AG04450 (cell line): ENCODE data around the gene SPI1. TPM values are rescaled to one million over a fixed set of nuclear protein-coding genes. Genes with fewer than 3 reads are reported as not detected.
A peak's percentile ranks its signal among the peaks of the same experiment; 100 is the strongest.
"Not testable (repeated sequence)": the region's sequence is repeated elsewhere in the genome, so short reads cannot be mapped to it uniquely, and the experiment has no call there.

Experiments used
- CTCF ChIA-PET: fragments of 300-600, 350-600 bp; formaldehyde crosslinking; extraction: SDS; loops from one replicate; lab custom pipeline; 2022; ENCODE audit warnings: antibody characterized with exemption, inconsistent platforms; lab: Charles Lee
- POLR2A ChIA-PET: fragments of 350-600 bp; formaldehyde crosslinking; extraction: SDS; loops from one replicate; lab custom pipeline; 2021; ENCODE audit warnings: antibody characterized with exemption, inconsistent platforms; lab: Yijun Ruan, JAX
- DNase-seq: peaks from one replicate; pipeline ENCODE4 v3.0.0-alpha.2; 2011; ENCODE audit warnings: low read depth, low spot score
- H3K27ac ChIP-seq: one replicate; pipeline ENCODE4 v1.5.1; 2012; ENCODE audit warnings: low read depth, low read length, control low read depth
- H3K27me3 ChIP-seq: one replicate; pipeline ENCODE4 v1.6.0; 2012; ENCODE audit warnings: low read length; ENCODE audit not compliant: control insufficient read depth, insufficient read depth
- H3K4me3 ChIP-seq: 2 replicates; pipeline ENCODE4 v1.5.1; 2011; ENCODE audit warnings: mild to moderate bottlenecking, low read depth, low read length, control low read depth
- H3K9me3 ChIP-seq: 2 replicates; pipeline ENCODE4 v1.5.1; 2012; ENCODE audit warnings: low read length; ENCODE audit not compliant: control insufficient read depth, insufficient read depth
- polyA plus RNA-seq: library from polyadenylated mRNA; depleted of rRNA; stranded (reverse); fragments of >200 nt; gene quantifications from 2 replicates; pipeline ENCODE4 v1.2.3, GENCODE V29; 2011
- TF ChIP-seq, protein P1 (sequence below): IDR thresholded peaks from 2 replicates; pipeline ENCODE4 v1.5.1; 2011; ENCODE audit warnings: low read depth, low read length, control low read depth, inconsistent platforms

The SPI1 gene
- polyA plus RNA-seq, 1 experiment, result not detected

DNA sequence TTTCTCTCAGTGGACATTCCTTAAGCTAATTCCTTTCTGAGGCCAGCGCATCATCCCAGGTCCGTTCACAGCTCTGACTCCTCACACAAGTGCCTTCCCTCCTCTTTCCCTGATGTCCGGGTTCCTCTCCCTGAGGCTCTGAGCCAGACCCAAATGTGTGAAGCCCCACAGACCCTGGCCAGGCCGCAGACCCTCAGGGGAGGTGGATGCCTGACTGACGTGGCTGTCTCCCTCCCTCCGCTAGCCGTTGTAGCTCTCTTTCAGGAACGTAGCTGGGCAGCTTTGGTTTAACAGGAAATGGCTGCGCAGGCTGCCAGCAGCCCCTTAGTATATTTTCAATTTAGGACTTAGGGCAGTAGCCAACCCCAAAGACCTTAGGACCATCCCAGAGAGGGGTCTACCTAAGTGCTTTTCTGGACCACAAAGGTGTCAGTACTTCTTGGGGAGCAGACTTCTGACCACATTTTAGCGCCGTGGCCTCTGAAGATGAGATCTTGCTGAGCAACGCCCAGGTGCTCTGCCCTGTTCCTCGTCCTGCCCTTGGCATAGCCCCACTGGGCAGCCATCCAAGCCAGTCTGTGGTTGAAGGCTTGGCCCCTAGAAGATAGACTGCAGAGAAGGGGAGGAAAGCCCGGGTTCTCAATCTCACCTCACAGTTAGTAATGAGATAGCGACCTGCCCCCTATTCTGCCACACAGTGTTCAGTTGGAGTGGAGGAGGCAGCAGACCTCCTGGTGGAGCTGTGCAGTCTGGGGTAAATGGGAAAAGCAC lies 52.9 kb downstream of the SPI1 start:
- TF ChIP-seq, protein P1, sequence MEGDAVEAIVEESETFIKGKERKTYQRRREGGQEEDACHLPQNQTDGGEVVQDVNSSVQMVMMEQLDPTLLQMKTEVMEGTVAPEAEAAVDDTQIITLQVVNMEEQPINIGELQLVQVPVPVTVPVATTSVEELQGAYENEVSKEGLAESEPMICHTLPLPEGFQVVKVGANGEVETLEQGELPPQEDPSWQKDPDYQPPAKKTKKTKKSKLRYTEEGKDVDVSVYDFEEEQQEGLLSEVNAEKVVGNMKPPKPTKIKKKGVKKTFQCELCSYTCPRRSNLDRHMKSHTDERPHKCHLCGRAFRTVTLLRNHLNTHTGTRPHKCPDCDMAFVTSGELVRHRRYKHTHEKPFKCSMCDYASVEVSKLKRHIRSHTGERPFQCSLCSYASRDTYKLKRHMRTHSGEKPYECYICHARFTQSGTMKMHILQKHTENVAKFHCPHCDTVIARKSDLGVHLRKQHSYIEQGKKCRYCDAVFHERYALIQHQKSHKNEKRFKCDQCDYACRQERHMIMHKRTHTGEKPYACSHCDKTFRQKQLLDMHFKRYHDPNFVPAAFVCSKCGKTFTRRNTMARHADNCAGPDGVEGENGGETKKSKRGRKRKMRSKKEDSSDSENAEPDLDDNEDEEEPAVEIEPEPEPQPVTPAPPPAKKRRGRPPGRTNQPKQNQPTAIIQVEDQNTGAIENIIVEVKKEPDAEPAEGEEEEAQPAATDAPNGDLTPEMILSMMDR, result no peak
- ChIA-PET POLR2A (interaction anchor here (0.7 kb wide), 1 partner anchor 310 kb away, joined by 3 read pairs; no protein-coding TSS in a partner anchor), CTCF (interaction anchor here (1.0 kb wide), 1 partner anchor 30 kb away, joined by 4 read pairs; no protein-coding TSS in a partner anchor)
- H3K4me3 ChIP-seq, result no peak overlapping the region
- no peak for DNase-seq
- no peaks in the 10 kb centered on the region for H3K27me3 ChIP-seq
- peak overlapping the region; percentile 11 for H3K27ac ChIP-seq
- no peaks in the 10 kb centered on the region for H3K9me3 ChIP-seq

DNA sequence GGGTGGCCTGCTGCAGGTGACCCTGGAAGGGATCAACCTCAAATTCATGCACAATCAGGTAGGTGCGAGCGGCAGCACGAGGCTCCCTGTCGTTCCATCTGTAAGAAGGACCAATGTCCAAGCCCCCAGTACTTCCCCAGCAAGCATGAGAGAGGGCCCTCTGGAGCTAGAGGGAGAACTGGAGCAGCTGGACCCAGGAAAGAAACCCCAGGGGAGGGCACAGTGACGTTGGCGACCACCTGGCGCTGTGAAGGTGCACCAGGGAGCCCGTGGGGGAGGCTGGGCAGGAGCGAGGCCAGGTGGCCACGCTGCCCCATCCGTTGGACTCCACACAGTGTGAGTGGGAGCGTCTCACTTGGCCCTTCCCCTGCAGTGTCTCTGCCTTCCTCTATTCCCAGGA lies 53.8 kb downstream of the SPI1 start:
- no peak for DNase-seq
- TF ChIP-seq, protein P1, result no peak
- H3K9me3 ChIP-seq, result no peaks in the 10 kb centered on the region
- ChIA-PET CTCF (no interaction called here), POLR2A (no interaction called here)
- no peak overlapping the region for H3K4me3 ChIP-seq
- H3K27ac ChIP-seq, result no peak overlapping the region
- H3K27me3 ChIP-seq, result no peaks in the 10 kb centered on the region

DNA sequence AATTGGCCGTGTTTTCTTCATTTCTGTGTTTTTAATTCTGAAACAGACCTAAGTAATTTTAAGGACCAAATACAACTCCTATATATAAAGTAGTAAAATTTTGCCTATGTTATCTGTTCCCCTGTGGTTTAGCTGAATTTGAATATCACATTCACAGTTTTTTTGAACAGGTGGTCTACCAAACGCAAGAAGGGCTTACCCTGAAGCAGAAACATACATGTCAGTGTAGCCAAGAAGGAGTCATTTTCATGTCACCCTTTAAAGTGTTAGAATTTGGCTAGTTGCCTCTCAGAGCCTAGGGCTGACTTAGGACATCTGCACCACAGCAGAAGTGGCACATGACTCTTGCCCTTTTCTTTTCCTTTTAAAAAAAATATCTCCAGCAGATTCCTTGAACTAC lies 60.2 kb downstream of the SPI1 start:
- Histone ChIP-seq H3K27ac (no peak overlapping the region), H3K4me3 (no peak overlapping the region), H3K27me3 (no peaks in the 10 kb centered on the region), H3K9me3 (no peaks in the 10 kb centered on the region)
- CTCF ChIA-PET, result no interaction called here
- TF ChIP-seq, protein P1, result no peak
- no peak for DNase-seq
- POLR2A ChIA-PET, result no interaction called here

- ChIA-PET CTCF (no interaction called here), POLR2A (no interaction called here)
- Histone ChIP-seq H3K27me3 (no peaks in the 10 kb centered on the region), H3K27ac (no peak overlapping the region), H3K4me3 (no peak overlapping the region), H3K9me3 (no peaks in the 10 kb centered on the region)
- TF ChIP-seq, protein P1, result no peak
- no peak for DNase-seq
These were observed 61.1 kb downstream of the SPI1 start for GRCh38 chr11:47317064-47317828.

DNA sequence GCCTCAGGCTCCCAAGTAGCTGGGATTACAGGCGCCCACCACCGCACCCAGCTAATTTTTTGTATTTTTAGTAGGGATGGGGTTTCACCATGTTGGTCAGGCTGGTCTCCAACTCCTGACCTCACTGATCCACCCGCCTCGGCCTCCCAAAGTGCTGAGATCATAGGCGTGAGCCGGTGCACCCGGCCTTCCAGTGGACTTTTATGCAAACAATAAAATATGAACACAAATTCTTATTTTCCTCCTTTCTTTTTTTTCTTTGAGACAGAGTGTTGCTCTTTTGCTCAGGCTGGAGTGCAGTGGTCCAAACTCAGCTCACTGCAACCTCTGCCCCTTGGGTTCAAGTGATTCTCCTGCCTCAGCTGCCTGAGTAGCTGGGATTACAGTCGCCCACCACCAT lies 61.8 kb downstream of the SPI1 start:
- POLR2A ChIA-PET, H3K9me3 ChIP-seq, H3K27me3 ChIP-seq, CTCF ChIA-PET, H3K27ac ChIP-seq, DNase-seq, H3K4me3 ChIP-seq: not testable (repeated sequence)
